GM23338 (cell line): ENCODE data around the gene HRAS. TPM values are rescaled to one million over a fixed set of nuclear protein-coding genes. Genes with fewer than 3 reads are reported as not detected.

Experiments
- ATAC-seq: fragments of 200-7000 bp; cut with Tn5 transposase; 3 replicates; pipeline ENCODE4 v1.9.1; 2020
- DNase-seq: peaks from one replicate; pipeline ENCODE4 v3.0.0-alpha.2; 2015; ENCODE audit warnings: low spot score
- H2AFZ ChIP-seq: fragments of 200-600 bp; sonication (generic); 2 replicates; pipeline ENCODE4 v1.8.0; 2016; ENCODE audit warnings: antibody characterized with exemption, mild to moderate bottlenecking, moderate library complexity
- H3F3A ChIP-seq: fragments of 200-600 bp; sonication (generic); replicated peaks from 2 replicates; pipeline ENCODE4 v1.8.0; 2017; ENCODE audit warnings: antibody characterized with exemption, mixed run types, low read depth
- H3K27ac ChIP-seq: fragments of 200-600 bp; sonication (generic); 2 replicates; pipeline ENCODE4 v1.6.1; 2016; ENCODE audit warnings: low read depth
- H3K27me3 ChIP-seq: fragments of 200-600 bp; sonication (generic); 2 replicates; pipeline ENCODE4 v1.8.0; 2016; ENCODE audit warnings: mild to moderate bottlenecking, mixed run types, moderate library complexity; ENCODE audit not compliant: insufficient read depth
- H3K36me3 ChIP-seq: fragments of 200-600 bp; sonication (generic); 2 replicates; pipeline ENCODE4 v1.8.0; 2016; ENCODE audit warnings: mild to moderate bottlenecking; ENCODE audit not compliant: insufficient read depth
- H3K4me1 ChIP-seq: fragments of 200-600 bp; sonication (generic); 2 replicates; pipeline ENCODE4 v1.8.0; 2016; ENCODE audit warnings: mild to moderate bottlenecking, moderate library complexity; ENCODE audit not compliant: insufficient read depth
- H3K4me2 ChIP-seq: fragments of 200-600 bp; sonication (generic); 2 replicates; pipeline ENCODE4 v1.7.1; 2017; ENCODE audit warnings: mixed run types
- H3K4me3 ChIP-seq: fragments of 200-600 bp; sonication (generic); 2 replicates; pipeline ENCODE4 v1.6.1; 2016; ENCODE audit warnings: mixed run types
- H3K79me2 ChIP-seq: fragments of 200-600 bp; sonication (generic); replicated peaks from 2 replicates; pipeline ENCODE4 v1.8.0; 2017; ENCODE audit warnings: mild to moderate bottlenecking; ENCODE audit not compliant: insufficient read depth
- H3K9me2 ChIP-seq: fragments of 200-600 bp; sonication (generic); 2 replicates; pipeline ENCODE4 v1.8.0; 2017; ENCODE audit not compliant: insufficient read depth
- H4K20me1 ChIP-seq: fragments of 200-600 bp; sonication (generic); replicated peaks from 2 replicates; pipeline ENCODE4 v1.8.0; 2017; ENCODE audit warnings: mild to moderate bottlenecking; ENCODE audit not compliant: insufficient read depth
- H3K27ac Mint-ChIP-seq: 2 replicates; pipeline ENCODE4 v1.8.0; 2020; ENCODE audit warnings: inconsistent platforms, mild to moderate bottlenecking, moderate library complexity, mixed read lengths
- H3K27me3 Mint-ChIP-seq: 3 replicates; pipeline ENCODE4 v1.8.0; 2022; ENCODE audit warnings: low read depth, mild to moderate bottlenecking, moderate library complexity, mixed read lengths, inconsistent platforms; ENCODE audit not compliant: insufficient read depth, poor library complexity
- H3K36me3 Mint-ChIP-seq: 3 replicates; pipeline ENCODE4 v1.8.0; 2021; ENCODE audit warnings: low read depth, mild to moderate bottlenecking, inconsistent platforms, moderate library complexity, mixed read lengths
- H3K4me1 Mint-ChIP-seq: 3 replicates; pipeline ENCODE4 v1.8.0; 2020; ENCODE audit warnings: mild to moderate bottlenecking, inconsistent platforms, mixed read lengths
- H3K4me3 Mint-ChIP-seq: 3 replicates; pipeline ENCODE4 v1.8.0; 2021; ENCODE audit warnings: moderate library complexity, mild to moderate bottlenecking, inconsistent platforms, mixed read lengths
- H3K9me3 Mint-ChIP-seq: 3 replicates; pipeline ENCODE4 v1.8.0; 2020; ENCODE audit warnings: moderate library complexity, mild to moderate bottlenecking, inconsistent platforms, mixed read lengths
- CREB1 ChIP-seq: fragments of 250-450 bp; sonication (Bioruptor Pico); IDR thresholded peaks from 2 replicates; pipeline ENCODE4 v1.5.0; 2020; ENCODE audit warnings: low read depth, mild to moderate bottlenecking, moderate library complexity
- EZH2 ChIP-seq: fragments of 200-600 bp; sonication (generic); IDR thresholded peaks from one replicate; pipeline ENCODE4 v1.8.0; 2017; ENCODE audit warnings: antibody characterized with exemption, mild to moderate bottlenecking, low read depth; ENCODE audit not compliant: unreplicated experiment
- EZH2phosphoT487 ChIP-seq: fragments of 200-600 bp; sonication (generic); IDR thresholded peaks from one replicate; pipeline ENCODE4 v1.8.1; 2018; ENCODE audit warnings: antibody characterized with exemption; ENCODE audit not compliant: unreplicated experiment
- JUNB ChIP-seq: IDR thresholded peaks from one replicate; pipeline ENCODE4 v1.6.1; 2016; ENCODE audit warnings: antibody characterized with exemption; ENCODE audit not compliant: unreplicated experiment
- NANOG ChIP-seq: IDR thresholded peaks from 2 replicates; pipeline ENCODE4 v1.6.1; 2016; ENCODE audit warnings: antibody characterized with exemption, borderline replicate concordance
- POLR2AphosphoS5 ChIP-seq: IDR thresholded peaks from 2 replicates; pipeline ENCODE4 v1.6.1; 2016; ENCODE audit warnings: antibody characterized with exemption, low read depth
- STAT1 ChIP-seq: IDR thresholded peaks from one replicate; pipeline ENCODE4 v1.6.1; 2016; ENCODE audit warnings: antibody characterized with exemption; ENCODE audit not compliant: unreplicated experiment
- ZNF114 ChIP-seq: fragments of 250-450 bp; sonication (Bioruptor Pico); IDR thresholded peaks from 2 replicates; pipeline ENCODE4 v1.5.0; 2020; ENCODE audit warnings: mild to moderate bottlenecking, moderate library complexity
- ZNF331 ChIP-seq: fragments of 250-450 bp; sonication (Bioruptor Pico); IDR thresholded peaks from 2 replicates; pipeline ENCODE4 v1.5.0; 2020; ENCODE audit warnings: low read depth, mild to moderate bottlenecking, moderate library complexity
- polyA plus RNA-seq: library from polyadenylated mRNA; unstranded; fragments of >200 nt; fragmentation: Nextera tagmentation; extraction: Ambion mirVana; gene quantifications from 2 replicates; pipeline ENCODE4 v1.2.1, GENCODE V29; 2016
- total RNA-seq: library from RNA; depleted of rRNA; stranded (reverse); fragments of >200 nt; shearing (Covaris generic); gene quantifications from 2 replicates; pipeline ENCODE4 v1.2.3, GENCODE V29; 2014
- TF ChIP-seq, protein P1 (sequence below), 2 experiments: fragments of 200-600 bp in 1 of 2; sonication (generic) in 1 of 2; conservative IDR thresholded peaks; 2 replicates each; pipeline versions ENCODE4 v1.5.1 to v1.6.1; 2016 to 2017; ENCODE audit warnings: antibody characterized with exemption in 2 of 2, low read depth in 2 of 2, mild to moderate bottlenecking in 2 of 2, moderate library complexity in 1 of 2
- TF ChIP-seq, protein P2 (sequence below): IDR thresholded peaks from one replicate; pipeline ENCODE4 v1.6.1; 2018; ENCODE audit warnings: antibody characterized with exemption; ENCODE audit not compliant: unreplicated experiment
- TF ChIP-seq, protein P3 (sequence below): IDR thresholded peaks from 2 replicates; pipeline ENCODE4 v1.6.1; 2016; ENCODE audit warnings: antibody characterized with exemption
- TF ChIP-seq, protein P4 (sequence below): fragments of 250-450 bp; sonication (Bioruptor Pico); IDR thresholded peaks from 2 replicates; pipeline ENCODE4 v1.5.0; 2020; ENCODE audit warnings: mild to moderate bottlenecking, moderate library complexity

The HRAS gene
- total and polyA plus RNA-seq, 2 experiments from 2014 or later: 37.9 to 48.7 TPM

DNA sequence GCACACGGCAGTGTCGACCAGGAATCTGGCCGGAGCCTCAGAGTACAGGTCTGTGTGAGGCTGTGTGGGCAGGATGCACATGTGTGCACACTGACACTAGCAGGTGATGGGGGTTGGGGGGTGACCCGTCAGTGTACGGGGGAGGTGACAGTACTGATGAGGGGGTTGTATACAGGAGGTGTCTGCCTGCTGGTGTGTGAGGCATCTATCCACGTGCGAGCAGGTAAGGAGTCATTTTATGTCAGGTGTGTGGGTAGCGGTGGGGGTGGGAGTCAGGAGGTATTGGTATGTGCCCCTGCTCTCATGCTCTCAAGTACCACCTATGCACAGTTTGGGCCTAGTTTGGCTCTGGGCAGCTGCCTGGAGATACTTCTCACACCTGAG is 36.4 kb upstream of the HRAS start:
- Mint-ChIP-seq H3K27ac (no peak overlapping the region), H3K36me3 (no peaks in the 10 kb centered on the region), H3K9me3 (no peaks in the 10 kb centered on the region), H3K4me1 (peaks cover 21% of the 10 kb centered on the region), H3K27me3 (peaks cover 36% of the 10 kb centered on the region), H3K4me3 (peak overlapping the region; percentile 27; the same call in 2 of the 3 replicates)
- Histone ChIP-seq H3K79me2 (peaks cover 1% of the 10 kb centered on the region), H3F3A (peaks cover 2% of the 10 kb centered on the region; the same call in 1 of the 2 replicates), H3K4me3 (no peak overlapping the region), H3K27me3 (peaks cover 33% of the 10 kb centered on the region), H3K4me1 (peaks cover 11% of the 10 kb centered on the region; the same call in 1 of the 2 replicates), H3K9me2 (no peaks in the 10 kb centered on the region), H3K4me2 (peak overlapping the region; percentile 60; the same call in 1 of the 2 replicates), H3K27ac (no peak overlapping the region), H3K36me3 (no peaks in the 10 kb centered on the region), H4K20me1 (no peaks in the 10 kb centered on the region; the same call in none of the 2 replicates), H2AFZ (no peak overlapping the region)
- no peak for TF ChIP-seq EZH2phosphoT487
- no peak for TF ChIP-seq NANOG
- no peak for TF ChIP-seq ZNF331 (CRISPR knock-in tag)
- TF ChIP-seq, protein P1, sequence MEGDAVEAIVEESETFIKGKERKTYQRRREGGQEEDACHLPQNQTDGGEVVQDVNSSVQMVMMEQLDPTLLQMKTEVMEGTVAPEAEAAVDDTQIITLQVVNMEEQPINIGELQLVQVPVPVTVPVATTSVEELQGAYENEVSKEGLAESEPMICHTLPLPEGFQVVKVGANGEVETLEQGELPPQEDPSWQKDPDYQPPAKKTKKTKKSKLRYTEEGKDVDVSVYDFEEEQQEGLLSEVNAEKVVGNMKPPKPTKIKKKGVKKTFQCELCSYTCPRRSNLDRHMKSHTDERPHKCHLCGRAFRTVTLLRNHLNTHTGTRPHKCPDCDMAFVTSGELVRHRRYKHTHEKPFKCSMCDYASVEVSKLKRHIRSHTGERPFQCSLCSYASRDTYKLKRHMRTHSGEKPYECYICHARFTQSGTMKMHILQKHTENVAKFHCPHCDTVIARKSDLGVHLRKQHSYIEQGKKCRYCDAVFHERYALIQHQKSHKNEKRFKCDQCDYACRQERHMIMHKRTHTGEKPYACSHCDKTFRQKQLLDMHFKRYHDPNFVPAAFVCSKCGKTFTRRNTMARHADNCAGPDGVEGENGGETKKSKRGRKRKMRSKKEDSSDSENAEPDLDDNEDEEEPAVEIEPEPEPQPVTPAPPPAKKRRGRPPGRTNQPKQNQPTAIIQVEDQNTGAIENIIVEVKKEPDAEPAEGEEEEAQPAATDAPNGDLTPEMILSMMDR (conservative IDR thresholded peaks at IDR 0.05; ENCODE audit: low read depth in 2 of 2): no peak
- TF ChIP-seq, protein P2, sequence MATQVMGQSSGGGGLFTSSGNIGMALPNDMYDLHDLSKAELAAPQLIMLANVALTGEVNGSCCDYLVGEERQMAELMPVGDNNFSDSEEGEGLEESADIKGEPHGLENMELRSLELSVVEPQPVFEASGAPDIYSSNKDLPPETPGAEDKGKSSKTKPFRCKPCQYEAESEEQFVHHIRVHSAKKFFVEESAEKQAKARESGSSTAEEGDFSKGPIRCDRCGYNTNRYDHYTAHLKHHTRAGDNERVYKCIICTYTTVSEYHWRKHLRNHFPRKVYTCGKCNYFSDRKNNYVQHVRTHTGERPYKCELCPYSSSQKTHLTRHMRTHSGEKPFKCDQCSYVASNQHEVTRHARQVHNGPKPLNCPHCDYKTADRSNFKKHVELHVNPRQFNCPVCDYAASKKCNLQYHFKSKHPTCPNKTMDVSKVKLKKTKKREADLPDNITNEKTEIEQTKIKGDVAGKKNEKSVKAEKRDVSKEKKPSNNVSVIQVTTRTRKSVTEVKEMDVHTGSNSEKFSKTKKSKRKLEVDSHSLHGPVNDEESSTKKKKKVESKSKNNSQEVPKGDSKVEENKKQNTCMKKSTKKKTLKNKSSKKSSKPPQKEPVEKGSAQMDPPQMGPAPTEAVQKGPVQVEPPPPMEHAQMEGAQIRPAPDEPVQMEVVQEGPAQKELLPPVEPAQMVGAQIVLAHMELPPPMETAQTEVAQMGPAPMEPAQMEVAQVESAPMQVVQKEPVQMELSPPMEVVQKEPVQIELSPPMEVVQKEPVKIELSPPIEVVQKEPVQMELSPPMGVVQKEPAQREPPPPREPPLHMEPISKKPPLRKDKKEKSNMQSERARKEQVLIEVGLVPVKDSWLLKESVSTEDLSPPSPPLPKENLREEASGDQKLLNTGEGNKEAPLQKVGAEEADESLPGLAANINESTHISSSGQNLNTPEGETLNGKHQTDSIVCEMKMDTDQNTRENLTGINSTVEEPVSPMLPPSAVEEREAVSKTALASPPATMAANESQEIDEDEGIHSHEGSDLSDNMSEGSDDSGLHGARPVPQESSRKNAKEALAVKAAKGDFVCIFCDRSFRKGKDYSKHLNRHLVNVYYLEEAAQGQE: no peak
- no peak for TF ChIP-seq EZH2
- no peak for TF ChIP-seq JUNB
- TF ChIP-seq, protein P3, sequence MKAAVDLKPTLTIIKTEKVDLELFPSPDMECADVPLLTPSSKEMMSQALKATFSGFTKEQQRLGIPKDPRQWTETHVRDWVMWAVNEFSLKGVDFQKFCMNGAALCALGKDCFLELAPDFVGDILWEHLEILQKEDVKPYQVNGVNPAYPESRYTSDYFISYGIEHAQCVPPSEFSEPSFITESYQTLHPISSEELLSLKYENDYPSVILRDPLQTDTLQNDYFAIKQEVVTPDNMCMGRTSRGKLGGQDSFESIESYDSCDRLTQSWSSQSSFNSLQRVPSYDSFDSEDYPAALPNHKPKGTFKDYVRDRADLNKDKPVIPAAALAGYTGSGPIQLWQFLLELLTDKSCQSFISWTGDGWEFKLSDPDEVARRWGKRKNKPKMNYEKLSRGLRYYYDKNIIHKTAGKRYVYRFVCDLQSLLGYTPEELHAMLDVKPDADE: no peak
- TF ChIP-seq CREB1 (CRISPR knock-in tag): no peak
- TF ChIP-seq, protein P4, sequence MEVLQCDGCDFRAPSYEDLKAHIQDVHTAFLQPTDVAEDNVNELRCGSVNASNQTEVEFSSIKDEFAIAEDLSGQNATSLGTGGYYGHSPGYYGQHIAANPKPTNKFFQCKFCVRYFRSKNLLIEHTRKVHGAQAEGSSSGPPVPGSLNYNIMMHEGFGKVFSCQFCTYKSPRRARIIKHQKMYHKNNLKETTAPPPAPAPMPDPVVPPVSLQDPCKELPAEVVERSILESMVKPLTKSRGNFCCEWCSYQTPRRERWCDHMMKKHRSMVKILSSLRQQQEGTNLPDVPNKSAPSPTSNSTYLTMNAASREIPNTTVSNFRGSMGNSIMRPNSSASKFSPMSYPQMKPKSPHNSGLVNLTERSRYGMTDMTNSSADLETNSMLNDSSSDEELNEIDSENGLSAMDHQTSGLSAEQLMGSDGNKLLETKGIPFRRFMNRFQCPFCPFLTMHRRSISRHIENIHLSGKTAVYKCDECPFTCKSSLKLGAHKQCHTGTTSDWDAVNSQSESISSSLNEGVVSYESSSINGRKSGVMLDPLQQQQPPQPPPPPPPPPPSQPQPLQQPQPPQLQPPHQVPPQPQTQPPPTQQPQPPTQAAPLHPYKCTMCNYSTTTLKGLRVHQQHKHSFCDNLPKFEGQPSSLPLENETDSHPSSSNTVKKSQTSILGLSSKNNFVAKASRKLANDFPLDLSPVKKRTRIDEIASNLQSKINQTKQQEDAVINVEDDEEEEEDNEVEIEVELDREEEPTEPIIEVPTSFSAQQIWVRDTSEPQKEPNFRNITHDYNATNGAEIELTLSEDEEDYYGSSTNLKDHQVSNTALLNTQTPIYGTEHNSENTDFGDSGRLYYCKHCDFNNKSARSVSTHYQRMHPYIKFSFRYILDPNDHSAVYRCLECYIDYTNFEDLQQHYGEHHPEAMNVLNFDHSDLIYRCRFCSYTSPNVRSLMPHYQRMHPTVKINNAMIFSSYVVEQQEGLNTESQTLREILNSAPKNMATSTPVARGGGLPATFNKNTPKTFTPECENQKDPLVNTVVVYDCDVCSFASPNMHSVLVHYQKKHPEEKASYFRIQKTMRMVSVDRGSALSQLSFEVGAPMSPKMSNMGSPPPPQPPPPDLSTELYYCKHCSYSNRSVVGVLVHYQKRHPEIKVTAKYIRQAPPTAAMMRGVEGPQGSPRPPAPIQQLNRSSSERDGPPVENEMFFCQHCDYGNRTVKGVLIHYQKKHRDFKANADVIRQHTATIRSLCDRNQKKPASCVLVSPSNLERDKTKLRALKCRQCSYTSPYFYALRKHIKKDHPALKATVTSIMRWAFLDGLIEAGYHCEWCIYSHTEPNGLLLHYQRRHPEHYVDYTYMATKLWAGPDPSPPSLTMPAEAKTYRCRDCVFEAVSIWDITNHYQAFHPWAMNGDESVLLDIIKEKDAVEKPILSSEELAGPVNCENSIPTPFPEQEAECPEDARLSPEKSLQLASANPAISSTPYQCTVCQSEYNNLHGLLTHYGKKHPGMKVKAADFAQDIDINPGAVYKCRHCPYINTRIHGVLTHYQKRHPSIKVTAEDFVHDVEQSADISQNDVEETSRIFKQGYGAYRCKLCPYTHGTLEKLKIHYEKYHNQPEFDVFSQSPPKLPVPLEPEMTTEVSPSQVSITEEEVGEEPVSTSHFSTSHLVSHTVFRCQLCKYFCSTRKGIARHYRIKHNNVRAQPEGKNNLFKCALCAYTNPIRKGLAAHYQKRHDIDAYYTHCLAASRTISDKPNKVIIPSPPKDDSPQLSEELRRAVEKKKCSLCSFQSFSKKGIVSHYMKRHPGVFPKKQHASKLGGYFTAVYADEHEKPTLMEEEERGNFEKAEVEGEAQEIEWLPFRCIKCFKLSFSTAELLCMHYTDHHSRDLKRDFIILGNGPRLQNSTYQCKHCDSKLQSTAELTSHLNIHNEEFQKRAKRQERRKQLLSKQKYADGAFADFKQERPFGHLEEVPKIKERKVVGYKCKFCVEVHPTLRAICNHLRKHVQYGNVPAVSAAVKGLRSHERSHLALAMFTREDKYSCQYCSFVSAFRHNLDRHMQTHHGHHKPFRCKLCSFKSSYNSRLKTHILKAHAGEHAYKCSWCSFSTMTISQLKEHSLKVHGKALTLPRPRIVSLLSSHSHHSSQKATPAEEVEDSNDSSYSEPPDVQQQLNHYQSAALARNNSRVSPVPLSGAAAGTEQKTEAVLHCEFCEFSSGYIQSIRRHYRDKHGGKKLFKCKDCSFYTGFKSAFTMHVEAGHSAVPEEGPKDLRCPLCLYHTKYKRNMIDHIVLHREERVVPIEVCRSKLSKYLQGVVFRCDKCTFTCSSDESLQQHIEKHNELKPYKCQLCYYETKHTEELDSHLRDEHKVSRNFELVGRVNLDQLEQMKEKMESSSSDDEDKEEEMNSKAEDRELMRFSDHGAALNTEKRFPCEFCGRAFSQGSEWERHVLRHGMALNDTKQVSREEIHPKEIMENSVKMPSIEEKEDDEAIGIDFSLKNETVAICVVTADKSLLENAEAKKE (CRISPR knock-in tag): no peak
- no peak for TF ChIP-seq POLR2AphosphoS5
- TF ChIP-seq STAT1: no peak
- TF ChIP-seq ZNF114 (CRISPR knock-in tag): no peak
- DNase-seq: no peak
- no peak for ATAC-seq
